ENCODE measurements around the gene TRPM3. TPM values are rescaled to one million over a fixed set of nuclear protein-coding genes. Genes with fewer than 3 reads are reported as not detected.

The TRPM3 gene
- total RNA-seq, 1 experiment from 2014 or later = 0.07 TPM

DNA sequence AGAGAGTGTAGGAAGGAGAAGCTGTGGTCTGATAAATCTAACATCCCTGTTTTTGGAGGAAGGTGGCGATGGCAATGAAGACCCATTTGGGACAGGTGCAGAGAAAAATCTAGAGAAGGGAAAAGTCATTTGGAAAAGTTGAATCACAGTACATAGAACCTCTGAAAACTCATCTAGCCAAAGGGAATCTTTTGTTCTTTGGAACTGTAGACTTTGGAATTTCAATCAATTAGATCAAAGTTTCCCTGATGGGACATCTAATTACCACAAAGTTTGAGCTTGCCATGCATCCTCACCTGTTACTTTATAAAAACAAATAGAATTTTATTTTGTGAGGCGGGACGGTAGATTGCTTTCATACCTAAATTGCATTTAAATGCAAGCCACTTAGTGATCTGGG lies 294.9 kb downstream of the TRPM3 start:
- DNase-seq (ENCODE audit: low read depth) = no peak

DNA sequence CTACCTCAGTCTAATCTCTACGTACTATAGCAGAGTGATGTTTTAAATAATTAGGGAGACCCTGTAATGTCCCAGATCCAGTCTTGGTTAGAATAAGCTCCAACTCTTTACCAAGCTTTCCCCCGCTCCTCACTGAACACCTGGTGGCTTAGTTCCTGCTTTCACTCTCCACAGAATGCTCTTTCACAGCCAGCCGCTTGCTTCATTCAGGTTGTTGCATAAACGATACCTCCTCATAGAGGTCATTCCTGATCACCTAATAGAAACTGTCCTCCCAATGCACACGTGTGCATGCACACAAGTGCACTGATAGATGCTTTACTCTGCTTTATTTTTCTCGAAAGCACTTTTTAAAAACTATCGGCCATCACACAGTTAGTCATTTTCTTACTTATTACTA lies 298.1 kb downstream of the TRPM3 start:
- no peak for DNase-seq (ENCODE audit: low read depth)

DNA sequence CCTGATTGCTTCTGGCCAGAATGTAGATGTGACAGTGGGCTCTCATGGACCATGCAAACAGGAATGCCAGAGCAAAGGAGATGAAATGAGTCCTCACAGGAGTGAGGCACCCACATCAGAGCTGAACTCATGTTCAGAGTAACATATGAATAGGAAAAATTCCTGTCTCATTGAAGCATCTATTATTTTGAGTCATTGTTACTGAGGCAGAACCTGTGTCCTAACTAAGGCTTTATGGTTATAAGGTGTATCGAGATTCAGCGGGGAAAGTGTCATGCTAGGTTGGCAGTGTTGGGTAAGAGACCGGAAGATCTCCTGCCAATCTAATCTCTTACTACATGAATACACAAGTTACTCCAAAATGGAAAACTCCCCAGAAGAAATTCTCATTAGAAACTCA lies 304.1 kb downstream of the TRPM3 start:
- no peak for DNase-seq (ENCODE audit: low read depth)

DNA sequence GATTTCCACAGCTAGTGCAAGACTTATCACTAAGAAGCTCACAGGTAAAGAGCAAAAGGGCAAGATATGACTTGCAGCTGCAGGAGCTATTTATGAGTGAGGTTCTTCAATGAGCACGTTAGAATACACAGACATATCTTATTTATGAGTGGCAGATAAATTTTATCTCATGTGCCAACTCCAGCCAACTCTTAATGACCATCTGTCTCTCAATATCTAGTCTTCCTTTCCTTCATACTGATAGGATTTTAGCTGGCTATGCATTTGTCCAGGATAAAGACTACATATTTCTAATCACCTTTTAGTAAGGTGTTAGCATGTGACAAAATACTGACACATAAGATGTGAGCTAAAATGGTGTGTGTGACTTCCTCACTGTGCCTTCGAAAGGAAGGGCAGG lies 304.5 kb downstream of the TRPM3 start:
- DNase-seq (ENCODE audit: low read depth) = no peak

DNA sequence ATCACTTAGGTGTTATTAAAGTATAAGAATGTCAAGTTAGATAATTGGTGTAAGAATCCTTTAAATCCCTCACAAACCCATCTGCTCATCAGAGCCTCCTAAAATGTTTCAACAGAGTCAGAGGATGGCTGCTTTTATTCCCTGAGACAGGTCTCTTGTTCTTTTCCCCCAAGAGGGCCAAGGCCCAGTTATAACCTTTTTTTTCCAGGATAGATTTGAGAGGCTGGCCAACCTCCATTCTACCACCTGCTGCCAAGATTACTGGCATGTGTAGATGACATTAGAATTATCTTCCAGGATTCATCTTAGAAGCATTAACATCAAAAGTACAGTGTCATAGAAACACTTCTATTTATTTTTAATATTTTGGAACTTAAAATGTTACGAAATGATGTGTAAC lies 305.1 kb downstream of the TRPM3 start:
- no peak for DNase-seq (ENCODE audit: low read depth)

DNA sequence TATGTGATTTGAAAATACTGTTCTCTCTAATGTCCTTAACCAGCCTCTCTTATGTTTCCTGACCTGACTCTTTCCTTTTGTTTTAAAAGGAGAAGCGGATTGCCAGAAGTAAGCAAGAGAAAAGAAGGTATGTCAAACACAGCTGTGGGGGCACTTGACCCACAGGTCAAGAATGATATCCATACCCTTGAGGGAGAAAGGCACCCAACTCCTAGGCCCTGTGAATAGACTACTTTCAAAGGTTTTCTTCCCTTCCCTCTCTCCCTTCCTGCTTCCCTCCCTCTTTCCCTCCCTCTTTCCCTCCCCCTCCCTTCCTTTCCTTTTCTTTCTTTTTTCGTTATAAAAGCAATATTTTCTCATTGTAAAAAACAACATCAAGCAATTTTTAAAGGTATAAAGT lies 306.8 kb downstream of the TRPM3 start:
- no peak for DNase-seq (ENCODE audit: low read depth)

DNA sequence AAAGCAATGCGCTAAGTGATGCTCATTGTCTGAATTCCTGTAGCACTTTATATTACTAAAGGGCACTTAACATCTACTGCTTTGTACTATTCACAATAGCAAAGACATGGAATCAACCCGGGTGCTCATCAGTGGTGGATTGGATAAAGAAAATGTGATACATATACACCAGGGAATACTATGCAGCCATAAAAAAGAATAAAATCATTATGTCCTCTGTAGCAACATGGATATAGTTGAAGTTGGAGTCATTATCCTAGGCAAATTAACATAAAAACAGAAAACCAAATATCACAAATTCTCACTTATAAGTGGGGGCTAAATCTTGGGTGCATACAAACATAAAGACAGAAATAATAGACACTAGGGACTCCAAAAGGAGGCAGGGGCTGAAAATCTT lies 308.3 kb downstream of the TRPM3 start:
- DNase-seq (ENCODE audit: low read depth) = no peak

DNA sequence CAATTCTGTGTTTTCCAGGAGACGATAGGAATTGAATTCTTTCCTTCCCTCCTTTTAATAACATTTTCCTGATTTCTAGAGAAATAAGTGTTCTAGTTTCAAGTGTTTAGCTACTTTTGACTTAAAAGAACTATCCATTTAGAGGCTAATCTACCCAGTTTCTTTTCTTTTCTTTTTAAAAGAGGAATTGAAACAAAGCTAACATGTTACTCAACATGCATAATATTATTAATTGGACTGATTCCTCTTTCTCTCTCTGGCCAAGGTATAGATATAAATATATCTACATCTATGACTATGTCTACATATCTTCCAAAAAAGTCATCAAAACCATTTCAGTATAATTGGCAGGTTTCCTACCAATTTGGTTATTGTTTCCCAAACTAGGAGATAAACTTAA lies 309.8 kb downstream of the TRPM3 start:
- DNase-seq (ENCODE audit: low read depth) = no peak

DNA sequence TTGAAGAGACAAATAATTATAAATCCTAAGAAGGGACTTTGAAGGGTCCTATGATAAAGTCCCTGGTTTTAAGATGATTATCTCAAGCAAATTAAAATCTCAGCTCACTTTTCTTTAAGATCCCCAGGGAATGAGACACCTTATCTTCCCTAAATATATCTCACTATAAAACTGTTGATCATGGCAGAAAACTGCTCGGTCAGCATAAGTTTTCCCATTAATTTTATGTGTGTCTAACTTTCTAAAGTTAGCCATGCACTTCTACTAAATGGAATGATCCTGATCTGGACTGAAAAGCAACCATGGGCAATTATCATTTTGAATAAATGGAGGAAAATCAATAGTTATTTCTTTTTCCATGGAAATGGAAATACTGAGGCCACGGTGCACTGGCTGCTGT lies 314.5 kb downstream of the TRPM3 start:
- DNase-seq (ENCODE audit: low read depth) = no peak

DNA sequence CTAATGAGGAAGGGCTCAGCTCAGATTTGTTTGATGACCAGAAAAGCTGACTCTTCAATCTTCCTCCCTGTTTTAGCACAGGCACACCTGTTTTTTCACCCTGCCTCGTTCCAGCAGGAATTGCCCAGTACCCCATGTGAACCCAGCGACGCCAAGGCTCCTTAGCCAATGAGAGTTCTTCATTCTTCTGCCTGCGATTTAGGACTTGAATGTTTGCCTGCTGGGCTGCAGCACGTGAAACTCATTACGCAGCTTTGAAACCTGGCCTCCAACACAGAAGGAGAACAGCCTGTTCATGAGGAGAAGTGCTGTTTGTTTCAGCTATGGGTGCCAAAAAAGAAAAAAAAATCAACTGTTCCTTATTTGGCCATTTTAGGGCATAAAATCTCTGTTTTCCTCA lies 315.5 kb downstream of the TRPM3 start:
- DNase-seq (ENCODE audit: low read depth) = no peak

DNA sequence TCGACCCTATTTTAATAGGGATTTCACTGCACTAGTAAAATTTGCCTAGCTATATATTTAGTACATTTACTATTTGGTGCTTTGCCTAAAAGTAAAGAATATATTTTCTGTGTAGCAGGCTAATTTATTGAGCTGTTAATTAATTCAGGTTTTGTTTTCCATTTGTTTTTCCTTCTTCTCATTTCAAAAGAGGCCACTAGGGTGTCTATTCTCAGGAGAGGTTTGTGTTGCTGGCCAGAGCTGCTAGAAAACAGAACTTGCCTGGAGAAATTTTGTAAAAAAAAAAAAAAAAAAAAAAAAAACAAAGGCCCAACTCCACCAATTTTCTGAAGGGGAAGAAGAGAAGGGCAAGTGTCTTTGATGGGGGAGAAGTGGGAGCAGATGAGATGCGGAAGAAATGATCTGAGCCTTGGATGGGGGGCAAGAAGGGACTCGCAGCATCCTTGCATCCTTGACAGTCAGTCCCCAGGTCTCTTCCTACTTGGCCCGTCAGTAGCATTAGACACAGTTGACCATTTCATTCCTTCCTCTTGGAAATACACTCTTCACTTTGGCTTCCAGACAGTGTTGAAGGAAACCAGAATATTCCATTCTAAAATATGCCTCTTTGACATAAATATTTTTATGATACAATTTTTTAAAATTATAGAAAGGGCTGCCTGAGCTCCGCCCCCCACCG lies 318.5 kb downstream of the TRPM3 start:
- DNase-seq (ENCODE audit: low read depth) = no peak

DNA sequence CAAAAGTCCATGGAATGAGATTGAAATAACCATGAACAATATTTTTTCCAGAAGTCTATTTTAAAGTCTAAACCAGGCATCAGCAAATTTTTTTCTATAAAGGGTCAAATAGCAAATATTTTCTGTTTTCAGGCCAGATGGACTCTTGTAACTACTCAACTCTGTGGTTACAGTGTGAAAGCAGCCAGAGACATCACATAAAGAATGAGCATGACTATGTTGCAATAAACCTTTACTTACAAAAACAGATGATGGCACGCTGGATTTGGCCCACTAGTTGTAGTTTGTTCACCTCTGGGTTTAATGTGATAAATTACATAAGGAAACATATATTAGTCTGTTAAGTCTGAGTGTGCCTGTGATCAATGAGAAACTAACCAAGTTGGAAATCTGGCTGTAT lies 319.2 kb downstream of the TRPM3 start:
- DNase-seq (ENCODE audit: low read depth) = no peak

DNA sequence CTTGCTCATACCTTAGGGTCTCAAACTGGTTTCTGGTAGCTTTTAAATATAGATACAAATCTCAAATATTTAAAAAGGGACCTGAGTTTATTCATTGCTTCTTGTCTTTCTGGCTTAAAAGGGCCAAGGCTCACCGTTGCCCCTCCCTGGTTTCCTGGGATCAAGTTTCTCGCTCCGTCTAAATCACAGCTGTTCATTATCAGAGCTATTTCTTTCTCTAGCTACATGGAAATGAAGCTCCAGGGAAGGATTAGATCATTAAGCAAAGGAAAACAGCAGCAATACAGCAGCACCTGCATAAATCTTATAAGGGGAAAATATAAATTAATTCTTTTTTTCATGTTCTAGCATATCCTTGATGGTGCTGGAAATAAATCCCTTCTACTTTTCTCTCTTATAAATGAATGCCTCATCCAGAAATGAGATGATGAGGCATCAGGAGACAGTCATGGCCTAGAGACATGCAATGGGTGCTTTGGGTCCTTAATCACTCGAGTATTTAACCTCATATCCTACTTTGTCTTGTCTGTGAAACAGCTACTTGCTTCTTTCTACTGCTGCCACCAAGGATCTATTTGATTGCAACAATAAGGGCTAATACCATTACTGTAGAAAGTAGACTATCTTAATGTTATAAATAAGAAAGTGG lies 320.1 kb downstream of the TRPM3 start:
- DNase-seq (ENCODE audit: low read depth) = no peak

DNA sequence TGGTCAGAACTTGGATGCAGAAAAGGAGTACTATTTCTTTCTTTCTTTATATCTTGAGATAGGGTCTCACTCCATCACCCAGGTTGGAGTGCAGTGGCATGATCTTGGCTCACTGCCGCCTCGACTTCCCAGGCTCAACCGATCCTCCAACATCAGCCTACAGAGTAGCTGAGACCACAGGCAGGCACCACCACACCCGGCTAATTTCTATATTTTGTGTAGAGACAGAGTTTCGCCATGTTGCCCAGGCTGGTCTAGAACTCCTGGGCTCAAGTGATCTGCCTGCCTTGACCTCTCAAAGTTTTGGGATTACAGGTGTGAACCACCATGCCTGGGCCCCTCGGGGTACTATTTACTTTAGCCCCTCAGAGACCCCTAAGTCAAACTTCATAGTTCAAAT lies 323.4 kb downstream of the TRPM3 start:
- DNase-seq (ENCODE audit: low read depth) = no peak

DNA sequence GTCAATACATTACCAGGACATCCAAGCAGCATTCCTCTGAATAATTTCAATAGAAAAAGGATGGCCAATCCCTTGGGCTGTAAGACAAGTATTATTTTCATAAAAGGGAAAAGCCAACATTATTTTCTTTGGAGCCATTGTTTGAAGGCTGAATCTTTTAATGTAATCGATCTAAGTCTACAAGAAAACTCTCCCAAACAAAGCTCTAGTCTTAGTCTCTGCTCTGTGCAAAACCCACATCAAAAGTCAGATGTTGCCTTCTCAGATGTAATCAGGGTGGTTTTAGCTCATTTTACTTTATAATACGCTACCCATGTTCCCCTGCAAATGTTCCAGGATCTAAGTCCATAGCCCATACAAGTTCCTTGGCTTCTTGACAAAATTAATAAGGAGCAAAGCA lies 325.6 kb downstream of the TRPM3 start:
- DNase-seq (ENCODE audit: low read depth) = no peak

DNA sequence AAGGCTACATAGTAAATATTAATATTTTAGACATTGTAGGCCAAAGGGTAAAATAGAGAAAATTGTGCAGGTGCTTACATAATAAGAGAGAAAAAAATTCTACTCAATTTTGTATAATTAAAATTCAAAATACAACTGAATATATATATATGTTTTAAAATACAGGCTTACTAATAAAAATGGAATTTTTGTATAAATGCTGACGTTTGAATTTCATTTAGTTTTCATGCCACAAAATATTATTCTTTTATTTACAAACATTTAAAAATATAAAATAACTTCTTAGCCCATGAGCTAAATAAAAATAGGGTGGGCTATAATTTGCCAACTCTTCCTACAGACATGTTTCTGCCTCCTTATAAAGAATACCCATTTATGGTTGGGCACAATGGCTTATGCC lies 328.6 kb downstream of the TRPM3 start:
- DNase-seq (ENCODE audit: low read depth) = no peak

DNA sequence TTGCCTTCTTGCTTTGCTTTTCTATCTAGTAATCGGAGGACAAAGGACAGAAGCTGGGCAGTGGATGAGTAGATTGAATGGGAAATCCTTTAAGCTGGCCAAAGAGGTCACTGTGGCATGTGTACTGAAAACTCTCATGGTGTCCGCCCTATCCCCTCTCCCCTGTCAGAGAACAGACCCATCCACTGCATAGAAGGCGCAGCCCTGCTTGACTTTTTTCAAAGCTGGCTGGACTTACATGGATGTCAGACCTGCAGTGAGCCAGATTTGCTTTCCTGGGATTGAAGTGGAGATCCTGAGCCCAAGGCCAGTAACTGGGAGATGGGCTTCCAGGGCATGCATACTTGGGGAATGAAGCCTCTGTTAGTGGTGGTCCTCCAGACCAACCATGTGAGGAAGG lies 329.5 kb downstream of the TRPM3 start:
- no peak for DNase-seq (ENCODE audit: low read depth)

DNA sequence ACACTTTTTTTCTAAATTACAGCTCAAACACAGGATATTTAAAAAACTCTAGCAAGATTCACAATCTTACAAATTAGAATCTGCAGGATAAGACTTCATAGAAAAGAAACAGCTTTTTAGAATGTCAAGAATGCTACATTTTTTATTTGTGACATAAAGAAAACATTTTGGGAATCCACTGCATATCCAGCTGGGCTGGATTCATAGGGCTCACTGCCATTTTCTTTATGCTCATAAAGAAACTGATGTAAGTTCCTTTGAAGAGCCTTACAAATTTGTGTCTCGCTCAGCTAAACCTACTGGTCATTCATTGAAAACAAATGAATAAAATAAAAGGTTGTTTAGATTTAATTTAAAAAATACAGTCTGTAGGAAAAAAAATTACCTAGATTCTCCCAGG lies 332.3 kb downstream of the TRPM3 start:
- no peak for DNase-seq (ENCODE audit: low read depth)

DNA sequence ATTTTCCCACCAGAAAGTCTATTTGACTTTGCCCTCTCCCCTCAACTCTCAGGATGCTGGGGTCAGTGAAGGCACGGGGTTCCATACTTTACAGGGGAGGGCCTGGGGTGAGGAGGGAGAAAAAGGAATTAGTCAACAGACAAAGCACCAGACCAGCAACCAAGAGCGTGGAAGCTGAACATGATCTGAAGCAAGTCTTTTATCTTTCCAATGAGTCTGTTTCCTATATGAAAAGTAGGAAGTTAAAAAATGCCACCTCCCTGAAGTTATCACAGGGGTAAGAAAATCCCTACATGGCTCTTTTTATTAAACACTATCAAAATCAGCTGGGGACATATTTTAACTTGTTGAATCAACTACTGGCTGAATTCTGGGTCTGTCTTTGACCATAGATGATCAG lies 337.0 kb downstream of the TRPM3 start:
- no peak for DNase-seq (ENCODE audit: low read depth)

DNA sequence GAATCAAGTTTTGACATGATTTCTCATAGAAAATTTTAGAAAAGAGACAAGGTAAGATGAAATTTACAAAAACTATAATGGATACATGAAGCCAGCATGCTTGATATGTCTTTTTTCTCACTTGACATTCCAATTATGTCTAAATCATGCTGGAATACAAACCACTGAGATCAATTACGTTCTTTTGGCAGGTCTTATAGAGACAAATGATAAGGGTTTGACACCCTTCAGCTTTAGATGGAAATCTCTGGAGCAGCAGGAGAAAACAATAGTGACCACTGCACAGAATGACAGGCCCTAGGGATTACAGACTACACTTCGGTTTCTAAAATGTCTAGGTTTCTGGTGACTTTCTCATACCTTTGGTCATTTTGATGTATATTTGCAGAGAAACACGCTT lies 342.9 kb downstream of the TRPM3 start:
- DNase-seq (ENCODE audit: low read depth) = no peak

DNA sequence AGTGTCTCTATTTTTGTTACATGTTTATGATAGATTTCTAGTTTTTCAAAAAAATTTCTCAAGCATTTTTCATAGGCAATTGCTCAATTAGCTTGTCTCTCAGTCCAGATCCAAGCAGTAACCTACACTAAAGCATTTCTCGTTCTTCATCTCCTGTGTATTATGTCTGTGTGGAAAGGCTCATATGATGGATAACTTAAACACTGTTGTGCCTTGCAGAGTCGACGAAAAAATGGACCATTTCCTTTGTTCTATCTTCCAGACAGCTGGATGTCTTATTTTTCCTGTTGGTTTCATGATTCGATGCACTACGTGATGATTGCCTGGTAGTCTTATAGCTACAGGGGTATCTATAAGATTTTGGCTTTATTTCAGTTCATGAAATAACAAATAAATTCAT lies 347.8 kb downstream of the TRPM3 start:
- DNase-seq (ENCODE audit: low read depth) = no peak

DNA sequence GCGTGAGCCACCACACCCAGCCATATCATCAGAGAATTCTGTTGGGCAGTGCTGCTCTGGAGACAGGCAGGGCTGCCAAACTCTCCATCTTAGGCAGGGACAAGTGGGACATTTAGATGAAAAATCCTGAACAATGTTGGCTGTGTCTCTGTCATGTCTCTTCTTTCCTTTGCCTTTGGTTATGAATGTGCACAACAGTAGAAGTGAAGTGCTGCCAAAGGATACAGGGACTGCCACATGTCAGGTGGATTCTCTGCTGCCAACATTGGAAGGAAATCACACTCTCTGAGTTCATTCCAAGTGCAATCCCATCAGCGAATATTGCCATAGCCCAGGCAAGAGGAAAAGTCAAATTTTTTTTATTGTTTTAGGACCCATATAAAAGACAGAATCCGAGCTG lies 348.8 kb downstream of the TRPM3 start:
- no peak for DNase-seq (ENCODE audit: low read depth)

DNA sequence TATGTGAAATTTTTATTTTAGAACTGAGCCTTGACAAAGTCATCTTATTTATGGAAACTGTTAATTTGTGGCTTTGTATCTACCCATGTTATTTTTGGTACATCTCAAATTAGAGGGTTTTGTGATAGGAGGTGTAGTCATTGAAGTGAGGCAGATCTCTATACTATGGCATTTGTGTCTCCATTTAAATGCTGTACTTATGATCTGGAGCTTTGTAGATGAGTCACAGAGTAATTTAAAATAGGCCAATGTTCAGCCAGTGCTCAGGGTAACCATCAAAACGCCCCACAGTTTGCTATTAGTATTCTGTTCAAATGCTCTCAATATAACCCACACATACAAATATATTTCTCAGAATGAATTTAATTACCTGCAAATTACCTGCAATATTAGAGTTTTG lies 355.5 kb downstream of the TRPM3 start:
- no peak for DNase-seq (ENCODE audit: low read depth)

DNA sequence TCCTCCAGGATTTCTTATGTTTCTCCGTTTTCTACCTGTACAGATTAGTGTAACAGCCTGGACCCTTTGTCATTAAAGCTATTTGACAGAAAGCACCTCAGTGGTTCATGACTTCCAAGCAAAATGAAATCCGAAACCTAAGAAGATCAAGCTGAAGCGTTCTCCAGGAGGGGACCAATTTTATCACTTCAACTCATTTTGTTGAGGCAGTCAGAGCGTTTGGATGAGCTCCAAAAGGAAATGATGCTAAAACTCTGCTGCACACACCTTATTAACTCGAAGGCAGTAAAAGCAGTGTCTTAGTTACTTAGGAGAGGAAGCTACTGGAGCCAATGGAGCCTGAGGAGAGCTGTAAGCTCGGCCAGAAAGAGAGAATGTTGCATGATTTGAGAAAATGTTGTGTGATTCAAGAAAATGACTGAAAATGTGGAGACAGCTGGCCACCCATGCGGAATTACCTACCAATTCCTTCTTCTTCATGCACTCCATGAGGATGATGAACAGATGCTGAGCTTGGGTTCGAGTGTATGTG lies 360.2 kb downstream of the TRPM3 start:
- DNase-seq (ENCODE audit: low read depth) = no peak
